ENCODE data around the gene CYB5D1. TPM values are rescaled to one million over a fixed set of nuclear protein-coding genes. Genes with fewer than 3 reads are reported as not detected.

Gene CYB5D1
- total RNA-seq, 3 donors from 2014 or later = 11.5 to 17.0 (median 12.2) TPM

DNA sequence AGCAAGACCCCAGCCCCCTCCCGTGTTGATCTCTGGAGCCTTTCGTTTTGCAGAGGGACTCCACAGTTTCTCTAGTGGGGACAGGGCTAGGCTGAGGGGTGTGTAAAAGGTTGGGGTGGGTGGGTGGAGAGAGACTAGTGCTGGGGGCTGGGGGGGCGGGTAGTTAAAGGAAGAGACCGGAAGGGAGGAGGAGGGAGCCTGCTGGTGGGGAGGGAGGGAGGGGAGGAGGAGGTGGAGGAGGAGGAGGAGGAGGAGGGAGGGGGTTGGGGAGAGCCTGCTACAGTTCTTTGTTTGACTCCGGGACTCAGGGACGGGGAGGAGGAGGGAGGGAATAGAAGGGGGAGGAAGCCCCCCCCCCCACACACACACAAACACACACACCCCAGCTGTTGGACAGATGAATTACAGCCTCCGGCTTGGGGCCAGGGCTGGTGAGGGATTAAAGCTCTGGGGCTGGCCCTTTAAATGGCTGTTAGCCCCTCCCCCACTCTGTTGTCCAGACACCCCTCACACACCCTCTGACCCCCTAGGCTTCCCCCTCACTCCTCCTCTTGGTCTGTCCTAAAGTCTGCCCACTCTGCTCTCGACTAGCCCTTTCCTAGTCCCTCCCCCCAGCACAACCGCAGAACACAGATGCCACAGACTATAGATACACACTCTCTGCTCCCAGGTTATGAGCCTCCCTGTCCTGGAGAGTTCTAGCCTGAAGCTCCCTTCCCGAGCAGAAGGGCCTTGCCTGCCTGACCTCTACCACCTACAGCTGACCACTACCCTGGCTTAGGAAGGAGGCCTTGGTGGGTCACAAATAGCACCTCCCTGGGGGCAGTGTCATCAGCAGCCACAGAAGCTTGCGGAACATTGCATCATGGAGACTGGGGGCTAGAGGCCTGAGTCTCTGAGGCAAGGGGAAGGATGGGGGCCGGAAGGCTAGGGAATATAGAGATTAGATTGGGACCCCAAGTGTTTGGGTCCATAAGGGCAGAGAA lies 19.4 kb upstream of the CYB5D1 start:
- ATAC-seq = no peak
- intact Hi-C loops (cut with DNase I, micrococcal nuclease) = no loop called here
- Histone ChIP-seq H3K4me1 (ENCODE audit: low read depth) (peaks cover 54% of the 10 kb centered on the region), H3K9me3 (no peaks in the 10 kb centered on the region), H3K36me3 (ENCODE audit: low read depth) (no peaks in the 10 kb centered on the region), H3K4me3 (no peak overlapping the region)
- TF ChIP-seq CTCF (IDR thresholded peaks at IDR 0.05) = no peak
- peak; percentile 65 to 74 (median 69) for DNase-seq

DNA sequence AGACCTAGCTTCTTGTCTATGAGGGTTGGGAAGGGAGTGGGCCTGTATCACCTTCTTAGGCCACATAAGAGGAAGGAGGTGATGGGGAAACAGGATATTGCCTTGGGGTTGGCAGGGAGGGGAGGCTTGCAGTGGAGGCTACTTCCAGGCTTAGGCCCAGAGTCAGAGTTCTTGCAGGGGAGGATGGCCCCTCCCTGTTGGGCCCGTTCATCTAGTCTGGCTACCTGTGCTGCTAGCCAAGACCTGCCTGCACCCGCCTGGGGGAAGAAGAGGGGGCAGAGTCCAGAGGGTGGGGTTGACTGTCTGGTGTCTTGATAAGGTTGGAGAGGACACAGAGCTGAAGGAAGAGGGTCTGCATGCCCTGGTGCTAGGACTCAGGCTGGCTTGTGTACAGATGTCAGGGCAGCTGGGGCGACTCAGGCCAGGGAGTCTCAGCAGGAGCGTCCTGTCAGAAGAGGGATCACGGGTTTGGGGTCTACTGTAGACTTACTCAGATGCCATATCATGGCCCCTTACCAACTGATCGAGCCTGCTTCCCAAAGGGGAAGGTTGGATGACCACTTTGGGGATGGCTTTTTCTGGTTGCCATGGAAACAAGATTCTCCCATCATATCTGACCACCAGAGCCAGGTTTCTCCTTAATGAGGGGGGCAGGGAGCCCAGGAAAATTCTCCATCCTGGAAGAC lies 18.5 kb upstream of the CYB5D1 start:
- no peak for TF ChIP-seq CTCF (IDR thresholded peaks at IDR 0.05)
- Histone ChIP-seq H3K36me3 (ENCODE audit: low read depth) (no peaks in the 10 kb centered on the region), H3K9me3 (no peaks in the 10 kb centered on the region), H3K4me1 (ENCODE audit: low read depth) (peaks cover 51% of the 10 kb centered on the region), H3K4me3 (no peak overlapping the region)
- ATAC-seq (peak; percentile 0), DNase-seq (peak; percentile 86 to 94 (median 86))
- intact Hi-C loops (cut with DNase I, micrococcal nuclease) = no loop called here

GRCh38 chr17:7839876-7840261 lies 17.9 kb upstream of the CYB5D1 start:
- Histone ChIP-seq H3K4me1 (ENCODE audit: low read depth) (peaks cover 51% of the 10 kb centered on the region), H3K36me3 (ENCODE audit: low read depth) (no peaks in the 10 kb centered on the region), H3K4me3 (no peak overlapping the region), H3K9me3 (no peaks in the 10 kb centered on the region)
- no peak for TF ChIP-seq CTCF (IDR thresholded peaks at IDR 0.05)
- ATAC-seq = no peak
- DNase-seq = peak; percentile 19 to 47 (median 45)
- intact Hi-C loops (cut with DNase I, micrococcal nuclease) = no loop called here

DNA sequence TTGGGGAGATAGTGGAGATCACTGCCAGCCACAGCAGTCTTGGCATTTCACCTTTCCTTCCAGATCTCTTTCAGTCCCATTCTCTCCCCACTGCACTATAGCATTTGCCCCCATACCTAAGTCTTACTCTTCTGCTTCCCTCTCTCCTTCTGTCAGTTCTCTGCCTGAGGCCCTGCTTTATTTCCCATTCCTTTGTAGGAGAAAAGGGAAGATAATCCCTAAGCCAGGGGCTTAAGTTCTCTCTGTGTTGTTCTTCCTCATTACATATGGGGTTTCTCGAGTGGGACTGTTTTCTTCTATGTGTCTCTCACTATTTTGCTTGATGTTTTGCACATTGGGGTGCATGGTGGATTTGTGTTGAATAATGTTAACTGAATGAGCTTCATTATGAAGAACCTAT lies 17.4 kb upstream of the CYB5D1 start:
- Histone ChIP-seq H3K4me1 (ENCODE audit: low read depth) (peaks cover 52% of the 10 kb centered on the region), H3K36me3 (ENCODE audit: low read depth) (no peaks in the 10 kb centered on the region), H3K4me3 (no peak overlapping the region), H3K9me3 (no peaks in the 10 kb centered on the region)
- intact Hi-C loops (cut with DNase I, micrococcal nuclease) = no loop called here
- DNase-seq = no peak
- TF ChIP-seq CTCF (IDR thresholded peaks at IDR 0.05) = no peak
- no peak for ATAC-seq

DNA sequence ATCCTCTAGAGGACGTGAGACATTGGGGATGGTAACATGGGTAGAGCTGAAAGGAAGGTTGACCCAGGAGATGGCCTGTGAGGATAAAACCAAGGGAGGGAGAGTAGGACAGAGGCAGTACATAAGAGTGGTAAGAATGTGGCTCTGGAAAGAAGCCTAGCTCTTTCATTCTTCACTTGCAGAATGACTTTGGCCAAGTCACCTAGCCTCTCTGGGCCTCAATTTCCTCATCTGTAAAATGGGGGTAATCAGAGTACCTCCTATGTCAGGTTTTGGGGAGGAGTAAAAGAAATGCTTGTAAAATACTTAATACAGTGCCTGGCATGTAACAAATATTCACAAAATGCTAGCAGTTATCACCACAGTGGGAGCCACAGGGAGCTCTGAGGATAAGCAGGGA lies 16.9 kb upstream of the CYB5D1 start:
- DNase-seq = no peak
- no peak for TF ChIP-seq CTCF (IDR thresholded peaks at IDR 0.05)
- Histone ChIP-seq H3K36me3 (ENCODE audit: low read depth) (no peaks in the 10 kb centered on the region), H3K9me3 (no peaks in the 10 kb centered on the region), H3K4me3 (no peak overlapping the region), H3K4me1 (ENCODE audit: low read depth) (peaks cover 56% of the 10 kb centered on the region)
- no peak for ATAC-seq
- intact Hi-C loops (cut with DNase I, micrococcal nuclease) = no loop called here

Measured in mucosa of descending colon (tissue), 3 donors.